ENCODE results near the gene GPX6. TPM values are rescaled to one million over a fixed set of nuclear protein-coding genes. Genes with fewer than 3 reads are reported as not detected.

Gene GPX6
- total RNA-seq, 1 experiment from 2014 or later: not detected

GRCh38 chr6:28506807-28507475 lies 8.7 kb downstream of the GPX6 start:
- Histone ChIP-seq H3K4me3 (replicated peaks in 1 of 2; ENCODE audit: low read depth in 1 of 2, low read length in 2 of 2) (no peak overlapping the region), H3K36me3 (ENCODE audit: control insufficient read depth in 1 of 2, insufficient read depth in 2 of 2, low read length in 2 of 2) (no peaks in the 10 kb centered on the region), H4K20me1 (ENCODE audit: insufficient read depth) (no peaks in the 10 kb centered on the region), H3K27ac (ENCODE audit: low read depth, low read length) (no peak overlapping the region), H3K9me2 (ENCODE audit: insufficient read depth) (no peaks in the 10 kb centered on the region), H3K9me3 (ENCODE audit: control insufficient read depth in 1 of 2, insufficient read depth in 1 of 2, low read depth in 1 of 2, low read length in 2 of 2) (no peaks in the 10 kb centered on the region), H3K4me2 (ENCODE audit: low read length) (no peak overlapping the region), H3K79me2 (ENCODE audit: insufficient read depth, low read length) (no peaks in the 10 kb centered on the region), H2AFZ (ENCODE audit: low read depth, low read length, poor library complexity, severe bottlenecking) (no peak overlapping the region), H3K4me1 (ENCODE audit: control insufficient read depth in 1 of 2, insufficient read depth in 2 of 2, low read length in 2 of 2) (no peaks in the 10 kb centered on the region), H3K27me3 (ENCODE audit: insufficient read depth, low read length) (no peaks in the 10 kb centered on the region), H3K9ac (ENCODE audit: low read length) (no peak overlapping the region)
- CTCF ChIA-PET: no interaction called here
- intact Hi-C loops (cut with micrococcal nuclease): no loop called here
- no peak for ATAC-seq
- DNase-seq (ENCODE audit: low read depth, low spot score): no peak
- RAD21 ChIA-PET (ENCODE audit: low non-redundant PET in 1 of 2, low total read pairs in 2 of 2, uncharacterized antibody in 2 of 2, unreplicated experiment in 2 of 2): interaction anchor here in 1 of 2 experiments (0.7 kb wide), 1 partner anchor 137 kb away, joined by 4 read pairs; no protein-coding TSS in a partner anchor
- no peak for TF ChIP-seq JUND (IDR thresholded peaks at IDR 0.05)
- TF ChIP-seq EZH2phosphoT487 (IDR thresholded peaks at IDR 0.05; ENCODE audit: borderline replicate concordance): no peak
- TF ChIP-seq CTCF (IDR thresholded peaks at IDR 0.05 in 2 of 3, conservative IDR thresholded peaks at IDR 0.05 in 1 of 3; ENCODE audit: borderline replicate concordance in 1 of 3, insufficient read depth in 1 of 3, low read depth in 2 of 3, low read length in 2 of 3): no peak
- no peak for TF ChIP-seq ATF3 (IDR thresholded peaks at IDR 0.05)
- POLR2A ChIA-PET: no interaction called here
- BruUV-seq (replicated peaks): no TSS peak

- no peaks in the 10 kb centered on the region for H3K9me3 ChIP-seq (ENCODE audit: control insufficient read depth in 1 of 2, insufficient read depth in 1 of 2, low read depth in 1 of 2, low read length in 2 of 2)
- no peaks in the 10 kb centered on the region for H3K36me3 ChIP-seq (ENCODE audit: control insufficient read depth in 1 of 2, insufficient read depth in 2 of 2, low read length in 2 of 2)
- no peaks in the 10 kb centered on the region for H3K4me1 ChIP-seq (ENCODE audit: control insufficient read depth in 1 of 2, insufficient read depth in 2 of 2, low read length in 2 of 2)
- no peak overlapping the region for H3K4me3 ChIP-seq (replicated peaks in 1 of 2; ENCODE audit: low read depth in 1 of 2, low read length in 2 of 2)
- POLR2A ChIA-PET: no interaction called here
- RAD21 ChIA-PET (ENCODE audit: low non-redundant PET in 1 of 2, low total read pairs in 2 of 2, uncharacterized antibody in 2 of 2, unreplicated experiment in 2 of 2): no interaction called here
- H3K4me2 ChIP-seq (ENCODE audit: low read length): no peak overlapping the region
- ATAC-seq (no peak), DNase-seq (ENCODE audit: low read depth, low spot score) (no peak)
- H3K79me2 ChIP-seq (ENCODE audit: insufficient read depth, low read length): no peaks in the 10 kb centered on the region
- no peak overlapping the region for H2AFZ ChIP-seq (ENCODE audit: low read depth, low read length, poor library complexity, severe bottlenecking)
- no TSS peak for BruUV-seq (replicated peaks)
- intact Hi-C loops (cut with micrococcal nuclease): no loop called here
- H3K27ac ChIP-seq (ENCODE audit: low read depth, low read length): no peak overlapping the region
- CTCF ChIA-PET: no interaction called here
- no peaks in the 10 kb centered on the region for H3K9me2 ChIP-seq (ENCODE audit: insufficient read depth)
- H3K9ac ChIP-seq (ENCODE audit: low read length): no peak overlapping the region
- H3K27me3 ChIP-seq (ENCODE audit: insufficient read depth, low read length): no peaks in the 10 kb centered on the region
- no peaks in the 10 kb centered on the region for H4K20me1 ChIP-seq (ENCODE audit: insufficient read depth)
- TF ChIP-seq SIN3A (IDR thresholded peaks at IDR 0.05; ENCODE audit: low read depth): no peak
- no peak for TF ChIP-seq ATF3 (IDR thresholded peaks at IDR 0.05)
- TF ChIP-seq, protein P1, sequence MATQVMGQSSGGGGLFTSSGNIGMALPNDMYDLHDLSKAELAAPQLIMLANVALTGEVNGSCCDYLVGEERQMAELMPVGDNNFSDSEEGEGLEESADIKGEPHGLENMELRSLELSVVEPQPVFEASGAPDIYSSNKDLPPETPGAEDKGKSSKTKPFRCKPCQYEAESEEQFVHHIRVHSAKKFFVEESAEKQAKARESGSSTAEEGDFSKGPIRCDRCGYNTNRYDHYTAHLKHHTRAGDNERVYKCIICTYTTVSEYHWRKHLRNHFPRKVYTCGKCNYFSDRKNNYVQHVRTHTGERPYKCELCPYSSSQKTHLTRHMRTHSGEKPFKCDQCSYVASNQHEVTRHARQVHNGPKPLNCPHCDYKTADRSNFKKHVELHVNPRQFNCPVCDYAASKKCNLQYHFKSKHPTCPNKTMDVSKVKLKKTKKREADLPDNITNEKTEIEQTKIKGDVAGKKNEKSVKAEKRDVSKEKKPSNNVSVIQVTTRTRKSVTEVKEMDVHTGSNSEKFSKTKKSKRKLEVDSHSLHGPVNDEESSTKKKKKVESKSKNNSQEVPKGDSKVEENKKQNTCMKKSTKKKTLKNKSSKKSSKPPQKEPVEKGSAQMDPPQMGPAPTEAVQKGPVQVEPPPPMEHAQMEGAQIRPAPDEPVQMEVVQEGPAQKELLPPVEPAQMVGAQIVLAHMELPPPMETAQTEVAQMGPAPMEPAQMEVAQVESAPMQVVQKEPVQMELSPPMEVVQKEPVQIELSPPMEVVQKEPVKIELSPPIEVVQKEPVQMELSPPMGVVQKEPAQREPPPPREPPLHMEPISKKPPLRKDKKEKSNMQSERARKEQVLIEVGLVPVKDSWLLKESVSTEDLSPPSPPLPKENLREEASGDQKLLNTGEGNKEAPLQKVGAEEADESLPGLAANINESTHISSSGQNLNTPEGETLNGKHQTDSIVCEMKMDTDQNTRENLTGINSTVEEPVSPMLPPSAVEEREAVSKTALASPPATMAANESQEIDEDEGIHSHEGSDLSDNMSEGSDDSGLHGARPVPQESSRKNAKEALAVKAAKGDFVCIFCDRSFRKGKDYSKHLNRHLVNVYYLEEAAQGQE (IDR thresholded peaks at IDR 0.05; ENCODE audit: low read depth): no peak
- TF ChIP-seq TCF7L2 (IDR thresholded peaks at IDR 0.05; ENCODE audit: borderline replicate concordance, extremely low read depth, insufficient read depth, insufficient read length): no peak
- TF ChIP-seq, protein P2, sequence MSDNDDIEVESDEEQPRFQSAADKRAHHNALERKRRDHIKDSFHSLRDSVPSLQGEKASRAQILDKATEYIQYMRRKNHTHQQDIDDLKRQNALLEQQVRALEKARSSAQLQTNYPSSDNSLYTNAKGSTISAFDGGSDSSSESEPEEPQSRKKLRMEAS (IDR thresholded peaks at IDR 0.05): no peak
- TF ChIP-seq ZFX (IDR thresholded peaks at IDR 0.05): no peak
- no peak for TF ChIP-seq ELF1 (IDR thresholded peaks at IDR 0.05; ENCODE audit: borderline replicate concordance, low read depth)
- no peak for TF ChIP-seq CEBPB (IDR thresholded peaks at IDR 0.05; ENCODE audit: low read depth)
- TF ChIP-seq POLR2A (IDR thresholded peaks at IDR 0.05; ENCODE audit: borderline replicate concordance, extremely low read depth, insufficient read depth, insufficient read length): no peak
- no peak for TF ChIP-seq SP1 (IDR thresholded peaks at IDR 0.05; ENCODE audit: low read depth)
- no peak for TF ChIP-seq RAD21 (IDR thresholded peaks at IDR 0.05; ENCODE audit: low read depth)
Observed at GRCh38 chr6:28505733-28506132, 9.9 kb downstream of the GPX6 start.

Data from HCT116 (cell line).